Natural killer cell (primary cell): ENCODE data around the gene CCDC187. TPM values are rescaled to one million over a fixed set of nuclear protein-coding genes. Genes with fewer than 3 reads are reported as not detected.

Experiments
- ATAC-seq, 3 donors: fragments of 150-1000 bp in 2 of 3; fragments of 200-7000 bp in 1 of 3; cut with Tn5 transposase; 1 replicate in 1 of 3; 2 replicates in 2 of 3; pipeline ENCODE4 v1.10.0; 2021; ENCODE audit warnings: mild to moderate bottlenecking in 2 of 3, moderate library complexity in 2 of 3
- DNase-seq, 2 donors: peaks; one replicate each; pipeline versions ENCODE4 v3.0.0 to v3.0.0-alpha.2; 2013 to 2021; ENCODE audit warnings: mixed read lengths in 1 of 2
- H3K27ac ChIP-seq: one replicate; pipeline ENCODE4 v1.5.1; 2013; ENCODE audit warnings: mild to moderate bottlenecking, low read length
- H3K27me3 ChIP-seq: one replicate; pipeline ENCODE4 v1.6.1; 2013; ENCODE audit warnings: low read length; ENCODE audit not compliant: control insufficient read depth, insufficient read depth
- H3K36me3 ChIP-seq: one replicate; pipeline ENCODE4 v1.6.1; 2013; ENCODE audit warnings: low read length; ENCODE audit not compliant: control insufficient read depth, insufficient read depth
- H3K4me1 ChIP-seq: one replicate; pipeline ENCODE4 v1.6.1; 2013; ENCODE audit warnings: low read length; ENCODE audit not compliant: control insufficient read depth, insufficient read depth
- H3K4me3 ChIP-seq: one replicate; pipeline ENCODE4 v1.5.1; 2013; ENCODE audit warnings: low read length
- H3K9me3 ChIP-seq: one replicate; pipeline ENCODE4 v1.6.1; 2013; ENCODE audit warnings: low read length; ENCODE audit not compliant: control insufficient read depth, insufficient read depth
- H3K27ac Mint-ChIP-seq, 2 donors: one replicate each; pipeline ENCODE4 v1.8.0; 2022; ENCODE audit warnings: mild to moderate bottlenecking in 2 of 2, mixed read lengths in 2 of 2, moderate library complexity in 1 of 2
- H3K27me3 Mint-ChIP-seq, 2 donors: one replicate each; pipeline ENCODE4 v1.8.0; 2022; ENCODE audit warnings: low read depth in 2 of 2, mixed read lengths in 2 of 2
- H3K36me3 Mint-ChIP-seq: one replicate; pipeline ENCODE4 v1.8.0; 2022; ENCODE audit warnings: mixed read lengths
- H3K4me1 Mint-ChIP-seq, 2 donors: one replicate each; pipeline ENCODE4 v1.8.0; 2022; ENCODE audit warnings: mixed read lengths in 2 of 2
- H3K4me3 Mint-ChIP-seq: one replicate; pipeline ENCODE4 v1.8.0; 2022; ENCODE audit warnings: mild to moderate bottlenecking, moderate library complexity, mixed read lengths
- H3K9me3 Mint-ChIP-seq, 2 donors: one replicate each; pipeline ENCODE4 v1.8.0; 2022; ENCODE audit warnings: mixed read lengths in 2 of 2
- WGBS: methylation state at CpG from one replicate; pipeline ENCODE4 v1.1.7; 2013; ENCODE audit warnings: missing lambda C conversion rate; ENCODE audit not compliant: insufficient coverage; 5-methylcytosine and 5-hydroxymethylcytosine counted together
- intact Hi-C: fragments of 100-400 bp; cut with micrococcal nuclease; formaldehyde crosslinking; loops from one replicate; pipeline ENCODE4 v1.14.2; 2022
- total RNA-seq, 4 donors: library from RNA; stranded (reverse); fragments of 120-200 nt in 1 of 4; gene quantifications; one replicate each; pipeline versions ENCODE4 v1.2.3 to v1.2.4, GENCODE V29; 2013 to 2022
- TF ChIP-seq, protein P1 (sequence below): fragments of 200-600 bp; IDR thresholded peaks from one replicate; pipeline ENCODE4 v1.8.0; 2022; ENCODE audit warnings: antibody characterized with exemption

CCDC187 gene
- total RNA-seq, 3 donors from 2014 or later (not counting 1 experiment from before 2014, with no cell fraction given) = 0.18 TPM; not detected in 2

DNA sequence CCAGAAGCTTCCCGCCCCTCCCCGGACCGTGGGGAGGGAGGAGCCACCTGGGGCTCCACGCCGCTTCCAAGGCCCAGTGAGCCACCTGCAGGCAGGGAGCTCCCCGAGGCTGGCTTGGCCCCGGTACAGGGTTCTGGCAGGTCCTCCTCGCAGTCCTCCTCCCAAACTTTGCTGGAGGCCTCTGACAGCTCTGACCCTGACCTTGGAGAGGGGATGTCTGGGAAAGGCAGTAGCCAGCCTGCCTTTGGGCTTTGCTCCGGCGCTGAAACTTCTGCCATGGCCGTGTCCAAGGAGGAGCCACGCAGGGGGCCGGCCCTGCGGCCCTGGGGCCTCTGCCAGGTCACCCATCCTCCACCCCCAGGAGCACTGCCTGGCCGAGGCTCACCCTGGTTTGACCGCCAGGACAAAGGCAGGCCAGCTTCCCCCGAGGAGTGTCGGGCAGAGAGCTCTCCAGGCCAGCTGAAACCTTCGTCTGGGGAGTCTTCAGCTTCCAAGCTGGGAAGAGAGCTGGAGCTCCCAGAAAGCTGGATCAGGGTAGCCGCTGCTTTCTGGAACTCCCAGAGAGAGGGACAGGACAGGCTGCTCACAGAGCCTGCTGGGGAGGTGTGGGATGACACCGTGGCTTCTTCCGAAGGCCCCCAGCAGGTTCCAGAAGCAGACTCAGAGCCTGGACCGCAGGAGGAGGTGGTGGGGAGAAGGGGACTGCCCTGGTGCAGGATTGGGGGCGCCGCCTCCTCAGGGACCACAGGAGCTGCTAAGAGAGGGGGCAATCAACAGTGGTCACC is 49.3 kb downstream of the CCDC187 start:
- H3K4me1 ChIP-seq = no peaks in the 10 kb centered on the region
- Mint-ChIP-seq H3K4me3 (no peak overlapping the region), H3K4me1 (no peaks in the 10 kb centered on the region), H3K9me3 (no peaks in the 10 kb centered on the region), H3K27me3 (no peaks in the 10 kb centered on the region), H3K36me3 (no peaks in the 10 kb centered on the region), H3K27ac (no peak overlapping the region)
- H3K9me3 ChIP-seq = no peaks in the 10 kb centered on the region
- H3K27me3 ChIP-seq = no peaks in the 10 kb centered on the region
- H3K36me3 ChIP-seq = no peaks in the 10 kb centered on the region
- intact Hi-C loops = no loop called here
- TF ChIP-seq, protein P1, sequence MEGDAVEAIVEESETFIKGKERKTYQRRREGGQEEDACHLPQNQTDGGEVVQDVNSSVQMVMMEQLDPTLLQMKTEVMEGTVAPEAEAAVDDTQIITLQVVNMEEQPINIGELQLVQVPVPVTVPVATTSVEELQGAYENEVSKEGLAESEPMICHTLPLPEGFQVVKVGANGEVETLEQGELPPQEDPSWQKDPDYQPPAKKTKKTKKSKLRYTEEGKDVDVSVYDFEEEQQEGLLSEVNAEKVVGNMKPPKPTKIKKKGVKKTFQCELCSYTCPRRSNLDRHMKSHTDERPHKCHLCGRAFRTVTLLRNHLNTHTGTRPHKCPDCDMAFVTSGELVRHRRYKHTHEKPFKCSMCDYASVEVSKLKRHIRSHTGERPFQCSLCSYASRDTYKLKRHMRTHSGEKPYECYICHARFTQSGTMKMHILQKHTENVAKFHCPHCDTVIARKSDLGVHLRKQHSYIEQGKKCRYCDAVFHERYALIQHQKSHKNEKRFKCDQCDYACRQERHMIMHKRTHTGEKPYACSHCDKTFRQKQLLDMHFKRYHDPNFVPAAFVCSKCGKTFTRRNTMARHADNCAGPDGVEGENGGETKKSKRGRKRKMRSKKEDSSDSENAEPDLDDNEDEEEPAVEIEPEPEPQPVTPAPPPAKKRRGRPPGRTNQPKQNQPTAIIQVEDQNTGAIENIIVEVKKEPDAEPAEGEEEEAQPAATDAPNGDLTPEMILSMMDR = no peak
- no peak overlapping the region for H3K4me3 ChIP-seq
- 82% methylated on average over 25 of the region's 25 CpGs for whole genome bisulfite sequencing
- DNase-seq (no peak), ATAC-seq (no peak)
- no peak overlapping the region for H3K27ac ChIP-seq

DNA sequence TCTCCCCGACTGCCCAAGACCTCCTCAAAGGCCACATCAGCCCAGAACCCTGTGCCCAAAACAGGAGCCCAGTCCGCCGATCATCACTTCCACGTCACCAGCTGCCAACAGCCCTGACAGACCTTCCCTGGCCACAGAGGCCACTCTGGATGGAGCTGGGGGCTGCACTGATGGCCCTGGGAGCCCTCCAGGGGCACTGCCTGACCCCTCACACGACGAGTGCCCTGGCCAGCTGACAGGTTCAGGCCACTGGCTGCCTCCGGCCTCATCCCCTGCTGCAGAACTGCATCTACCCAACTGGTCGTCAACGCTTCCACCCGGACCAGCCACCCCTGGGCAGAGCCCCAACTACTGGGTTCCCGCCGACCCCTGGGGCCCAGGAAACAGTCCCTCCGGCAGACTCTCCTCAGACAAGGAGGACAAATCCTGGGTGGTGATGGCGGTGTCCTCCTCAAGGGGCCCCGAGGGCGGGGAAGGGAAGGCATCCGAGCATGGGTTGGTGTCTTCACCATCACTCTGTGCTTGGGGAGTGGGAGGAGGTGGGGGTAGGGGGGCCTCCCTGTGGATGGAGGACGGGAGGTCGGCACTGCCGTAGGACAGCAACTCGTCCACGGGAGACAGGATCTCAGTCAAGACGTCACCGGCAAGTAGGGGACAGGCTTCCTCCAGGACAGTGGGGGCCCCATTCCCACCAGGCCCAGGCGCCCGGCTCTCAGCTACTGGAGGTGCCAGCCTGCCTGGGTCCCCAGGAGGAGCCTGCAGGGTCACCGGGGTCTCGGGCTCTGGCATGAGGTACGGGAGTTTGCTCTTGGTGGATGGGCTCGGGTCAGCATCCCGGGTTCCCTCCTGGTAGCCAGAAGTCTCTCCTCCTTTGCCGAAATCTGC is 50.4 kb downstream of the CCDC187 start:
- no peaks in the 10 kb centered on the region for H3K9me3 Mint-ChIP-seq
- TF ChIP-seq, protein P1 = no peak
- H3K27ac Mint-ChIP-seq = no peak overlapping the region
- no peaks in the 10 kb centered on the region for H3K27me3 Mint-ChIP-seq
- H3K36me3 Mint-ChIP-seq = no peaks in the 10 kb centered on the region
- Histone ChIP-seq H3K4me3 (no peak overlapping the region), H3K27me3 (no peaks in the 10 kb centered on the region), H3K9me3 (no peaks in the 10 kb centered on the region), H3K4me1 (no peaks in the 10 kb centered on the region), H3K36me3 (no peaks in the 10 kb centered on the region), H3K27ac (no peak overlapping the region)
- ATAC-seq = no peak
- intact Hi-C loops = no loop called here
- DNase-seq = no peak
- no peaks in the 10 kb centered on the region for H3K4me1 Mint-ChIP-seq
- no peak overlapping the region for H3K4me3 Mint-ChIP-seq
- 88% methylated on average over 32 of the region's 32 CpGs for WGBS

DNA sequence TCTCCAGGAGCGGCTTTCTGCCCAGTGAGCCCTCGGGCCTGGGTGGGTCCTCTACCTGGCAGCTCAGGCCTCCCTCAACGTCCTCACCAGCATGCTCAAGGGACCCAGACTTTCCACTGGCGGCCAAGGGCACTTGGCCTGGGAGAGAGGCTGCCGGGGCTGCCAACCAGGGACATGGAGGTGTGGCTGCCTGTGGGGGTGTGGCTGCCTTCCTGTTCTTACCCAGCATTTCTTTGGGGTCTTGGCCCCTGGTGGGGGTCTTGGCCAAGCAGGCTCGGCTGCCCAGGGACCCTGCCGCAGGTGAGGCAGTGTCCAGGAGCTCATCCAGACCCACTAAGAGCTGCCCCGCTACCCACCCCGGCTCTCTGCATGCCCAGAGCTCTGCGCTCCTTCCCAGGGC is 51.0 kb downstream of the CCDC187 start:
- 92% methylated on average over 10 of the region's 10 CpGs for WGBS
- Mint-ChIP-seq H3K4me1 (no peaks in the 10 kb centered on the region), H3K36me3 (no peaks in the 10 kb centered on the region), H3K4me3 (no peak overlapping the region), H3K27me3 (no peaks in the 10 kb centered on the region), H3K9me3 (no peaks in the 10 kb centered on the region), H3K27ac (no peak overlapping the region)
- TF ChIP-seq, protein P1 = no peak
- DNase-seq (no peak), ATAC-seq (no peak)
- Histone ChIP-seq H3K9me3 (no peaks in the 10 kb centered on the region), H3K36me3 (no peaks in the 10 kb centered on the region), H3K27me3 (no peaks in the 10 kb centered on the region), H3K4me1 (no peaks in the 10 kb centered on the region), H3K27ac (no peak overlapping the region), H3K4me3 (no peak overlapping the region)
- intact Hi-C loops = no loop called here
